ENCODE results near the gene NLK.

DNA sequence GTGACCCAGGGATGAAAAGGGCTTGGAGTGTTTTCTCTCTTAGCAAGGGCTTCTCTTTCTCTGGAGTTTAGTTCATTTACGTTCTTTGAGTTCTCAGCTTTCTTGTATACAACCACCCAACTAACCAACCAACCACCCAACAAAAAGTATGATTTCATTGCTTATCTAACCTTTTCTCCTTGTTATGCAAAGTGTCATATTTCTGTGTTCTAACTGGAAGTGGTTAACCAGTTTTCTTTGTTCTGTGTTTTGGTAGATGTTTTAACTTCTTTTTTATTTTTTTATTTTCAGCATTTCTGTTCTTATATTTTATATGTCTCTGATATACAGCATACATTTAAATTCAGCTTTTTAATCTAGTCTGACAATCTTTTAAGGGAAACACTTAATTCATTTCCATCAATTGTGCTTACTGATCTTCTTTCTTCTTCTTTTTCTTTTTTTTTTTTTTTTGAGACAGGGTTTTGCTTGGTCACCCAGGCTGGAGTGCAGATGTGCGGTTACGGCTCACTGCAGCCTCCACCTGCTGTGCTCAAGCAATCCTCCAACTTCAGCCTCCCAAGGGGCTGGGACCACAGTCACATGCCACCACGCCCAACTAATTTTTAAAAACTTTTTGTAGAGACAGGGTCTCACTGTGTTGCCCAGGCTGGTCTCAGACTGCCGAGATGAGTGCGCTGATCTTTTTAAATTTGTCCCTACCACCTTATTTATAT lies 29.6 kb downstream of the NLK start:
- TF ChIP-seq, protein P1, sequence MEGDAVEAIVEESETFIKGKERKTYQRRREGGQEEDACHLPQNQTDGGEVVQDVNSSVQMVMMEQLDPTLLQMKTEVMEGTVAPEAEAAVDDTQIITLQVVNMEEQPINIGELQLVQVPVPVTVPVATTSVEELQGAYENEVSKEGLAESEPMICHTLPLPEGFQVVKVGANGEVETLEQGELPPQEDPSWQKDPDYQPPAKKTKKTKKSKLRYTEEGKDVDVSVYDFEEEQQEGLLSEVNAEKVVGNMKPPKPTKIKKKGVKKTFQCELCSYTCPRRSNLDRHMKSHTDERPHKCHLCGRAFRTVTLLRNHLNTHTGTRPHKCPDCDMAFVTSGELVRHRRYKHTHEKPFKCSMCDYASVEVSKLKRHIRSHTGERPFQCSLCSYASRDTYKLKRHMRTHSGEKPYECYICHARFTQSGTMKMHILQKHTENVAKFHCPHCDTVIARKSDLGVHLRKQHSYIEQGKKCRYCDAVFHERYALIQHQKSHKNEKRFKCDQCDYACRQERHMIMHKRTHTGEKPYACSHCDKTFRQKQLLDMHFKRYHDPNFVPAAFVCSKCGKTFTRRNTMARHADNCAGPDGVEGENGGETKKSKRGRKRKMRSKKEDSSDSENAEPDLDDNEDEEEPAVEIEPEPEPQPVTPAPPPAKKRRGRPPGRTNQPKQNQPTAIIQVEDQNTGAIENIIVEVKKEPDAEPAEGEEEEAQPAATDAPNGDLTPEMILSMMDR (IDR thresholded peaks at IDR 0.05), result no peak
- TF ChIP-seq POLR2A (IDR thresholded peaks at IDR 0.05), result no peak
- no peak for TF ChIP-seq EP300 (IDR thresholded peaks at IDR 0.05)

All from tibial nerve (tissue), 4 donors.